ENCODE measurements around the gene TMEM98. TPM values are rescaled to one million over a fixed set of nuclear protein-coding genes. Genes with fewer than 3 reads are reported as not detected.

TMEM98 gene
- total RNA-seq, 1 donor from 2014 or later, result 50.6 TPM

GRCh38 chr17:32931686-32932085 lies 3.7 kb downstream of the TMEM98 start:
- no peak for TF ChIP-seq CTCF (IDR thresholded peaks at IDR 0.05)
- no peak overlapping the region for H3K4me3 ChIP-seq
- H3K27ac ChIP-seq, result no peak overlapping the region
- intact Hi-C loops (cut with DNase I), result no loop called here
- H3K27me3 ChIP-seq, result no peaks in the 10 kb centered on the region
- H3K36me3 ChIP-seq, result peaks cover 13 to 20% of the 10 kb centered on the region in 2 donors
- H3K4me1 ChIP-seq, result peaks cover 3 to 13% of the 10 kb centered on the region in 2 donors
- H3K9me3 ChIP-seq, result no peaks in the 10 kb centered on the region
- DNase-seq (ENCODE audit: low spot score in 2 of 2), result no peak

GRCh38 chr17:32933881-32934280 lies 5.9 kb downstream of the TMEM98 start:
- no peak for TF ChIP-seq CTCF (IDR thresholded peaks at IDR 0.05)
- intact Hi-C loops (cut with DNase I), result no loop called here
- DNase-seq (ENCODE audit: low spot score in 2 of 2), result no peak

GRCh38 chr17:32935726-32936125 lies 7.8 kb downstream of the TMEM98 start:
- DNase-seq (ENCODE audit: low spot score in 2 of 2), result no peak
- Histone ChIP-seq H3K4me3 (no peak overlapping the region), H3K27ac (no peak overlapping the region), H3K27me3 (no peaks in the 10 kb centered on the region), H3K36me3 (peaks cover 25 to 45% of the 10 kb centered on the region in 2 donors), H3K9me3 (no peaks in the 10 kb centered on the region), H3K4me1 (peaks cover 0 to 9% of the 10 kb centered on the region in 2 donors)
- intact Hi-C loops (cut with DNase I), result loop anchor here (2.0 to 5.0 kb wide), 2 partner anchors 59 to 453 kb away; partner anchors contain the start of gene MYO1D
- no peak for TF ChIP-seq CTCF (IDR thresholded peaks at IDR 0.05)

More at GRCh38 chr17:32933881-32934280, 5.9 kb downstream of the TMEM98 start:
- no peaks in the 10 kb centered on the region for H3K9me3 ChIP-seq
- H3K27ac ChIP-seq, result no peak overlapping the region
- peaks cover 13 to 33% of the 10 kb centered on the region in 2 donors for H3K36me3 ChIP-seq
- peaks cover 0 to 9% of the 10 kb centered on the region in 2 donors for H3K4me1 ChIP-seq
- no peak overlapping the region for H3K4me3 ChIP-seq
- no peaks in the 10 kb centered on the region for H3K27me3 ChIP-seq

GRCh38 chr17:32936186-32936893 lies 8.4 kb downstream of the TMEM98 start:
- Histone ChIP-seq H3K4me3 (no peak overlapping the region), H3K4me1 (peaks cover 0 to 9% of the 10 kb centered on the region in 2 donors), H3K36me3 (peaks cover 31 to 51% of the 10 kb centered on the region in 2 donors), H3K9me3 (no peaks in the 10 kb centered on the region), H3K27ac (peak overlapping the region; percentile 20 to 63), H3K27me3 (no peaks in the 10 kb centered on the region)
- no peak for TF ChIP-seq CTCF (IDR thresholded peaks at IDR 0.05)
- intact Hi-C loops (cut with DNase I), result loop anchor here (2.0 to 5.0 kb wide), 2 partner anchors 60 to 454 kb away; partner anchors contain the start of gene MYO1D
- DNase-seq (ENCODE audit: low spot score in 2 of 2), result peak in 1 of 2 donors; percentile 46

GRCh38 chr17:32936894-32937500 lies 9.0 kb downstream of the TMEM98 start:
- H3K4me1 ChIP-seq, result peaks cover 0 to 9% of the 10 kb centered on the region in 2 donors
- H3K9me3 ChIP-seq, result no peaks in the 10 kb centered on the region
- no peak overlapping the region for H3K4me3 ChIP-seq
- H3K36me3 ChIP-seq, result peaks cover 32 to 57% of the 10 kb centered on the region in 2 donors
- H3K27me3 ChIP-seq, result no peaks in the 10 kb centered on the region
- intact Hi-C loops (cut with DNase I), result loop anchor here (1.0 to 5.0 kb wide), 3 partner anchors 60 to 455 kb away; partner anchors contain the start of gene MYO1D
- H3K27ac ChIP-seq, result peak overlapping the region; percentile 20 to 63
- peak; percentile 76 to 86 (median 85) for TF ChIP-seq CTCF (IDR thresholded peaks at IDR 0.05)
- DNase-seq (ENCODE audit: low spot score in 2 of 2), result peak in 1 of 2 donors; percentile 86
